Stimulated activated naive CD4-positive, alpha-beta T cell (primary cell): ENCODE measurements around the gene POLR2H.

Experiments
- DNase-seq, 6 experiments: peaks; one replicate each; lab custom pipeline; 2025; lab: John Stamatoyannopoulos, UW

POLR2H gene

GRCh38 chr3:184361532-184361931 lies at the start of gene POLR2H, which contains the start of gene CLCN2:
Gene POLR2H (plus strand): TSS chr3:184361710. CDS start chr3:184363493, 1,783 bp downstream.
Gene CLCN2 (minus strand): TSS chr3:184361605. CDS start chr3:184361479, 126 bp downstream.
- DNase-seq = peak in 5 of 6 experiments; percentile 22 to 64 (median 39)

DNA sequence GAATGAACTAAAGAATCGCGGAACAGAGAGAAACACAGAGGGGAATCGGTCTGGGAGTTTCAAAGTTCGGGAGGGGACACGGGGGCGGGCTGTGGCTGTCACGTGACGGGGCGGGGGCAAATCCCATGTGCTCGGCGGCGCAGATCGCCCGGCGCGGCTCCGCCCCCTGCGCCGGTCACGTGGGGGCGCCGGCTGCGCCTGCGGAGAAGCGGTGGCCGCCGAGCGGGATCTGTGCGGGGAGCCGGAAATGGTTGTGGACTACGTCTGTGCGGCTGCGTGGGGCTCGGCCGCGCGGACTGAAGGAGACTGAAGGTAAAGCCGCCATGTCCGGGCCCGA lies 47.2 kb upstream of the POLR2H start, which contains the start of gene EIF4G1:
Gene EIF4G1, plus strand, starts transcription at position 244 of the 337 bp plus-strand sequence. CDS start 1,191 bp downstream, outside the sequence.
- peak; percentile 86 to 90 (median 88) for DNase-seq

DNA sequence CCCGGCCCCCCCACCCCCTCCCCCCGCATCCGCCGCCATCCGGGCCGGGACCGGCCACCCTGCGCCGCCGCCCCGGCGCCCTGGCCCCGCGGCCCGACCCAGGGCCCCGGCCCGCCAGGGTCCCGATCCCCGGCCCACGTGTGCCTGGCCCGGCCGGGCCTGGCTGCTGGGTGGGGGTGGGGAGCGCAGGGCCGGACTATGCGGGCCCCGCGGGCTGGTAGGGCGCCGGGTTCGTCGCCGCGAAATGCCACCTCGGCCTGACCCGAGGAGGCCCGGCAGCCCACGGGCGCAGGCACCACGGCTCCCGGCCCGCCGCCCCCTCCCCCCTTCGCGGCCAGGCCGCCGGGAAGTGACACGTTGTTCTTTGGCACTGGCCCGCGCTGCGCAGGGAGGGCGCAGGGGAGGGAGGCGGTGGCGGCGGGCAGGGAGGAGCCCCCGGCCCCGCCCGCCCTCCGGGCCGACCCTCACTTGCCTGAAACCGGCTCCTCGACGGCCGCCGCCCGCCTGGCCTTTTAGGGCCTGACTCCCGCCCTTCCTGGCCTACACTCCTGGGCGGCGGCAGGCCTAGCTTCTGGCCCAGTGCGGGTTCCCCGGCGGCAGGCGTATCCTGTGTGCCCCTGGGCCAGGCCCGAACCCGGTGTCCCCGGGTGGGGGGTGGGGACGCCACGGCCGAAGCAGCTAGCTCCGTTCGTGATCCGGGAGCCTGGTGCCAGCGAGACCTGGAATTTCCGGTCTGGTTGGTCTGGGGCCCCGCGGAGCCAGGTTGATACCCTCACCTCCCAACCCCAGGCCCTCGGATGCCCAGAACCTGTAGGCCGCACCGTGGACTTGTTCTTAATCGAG lies 46.6 kb upstream of the POLR2H start:
- DNase-seq = peak; percentile 50 to 69 (median 64)

- peak in 2 of 6 experiments; percentile 36 to 48 for DNase-seq
Observed at GRCh38 chr3:184315543-184315867, 46.0 kb upstream of the POLR2H start.

- DNase-seq = peak in 2 of 6 experiments; percentile 9 to 28
Observed at GRCh38 chr3:184315871-184316661, 45.4 kb upstream of the POLR2H start.

DNA sequence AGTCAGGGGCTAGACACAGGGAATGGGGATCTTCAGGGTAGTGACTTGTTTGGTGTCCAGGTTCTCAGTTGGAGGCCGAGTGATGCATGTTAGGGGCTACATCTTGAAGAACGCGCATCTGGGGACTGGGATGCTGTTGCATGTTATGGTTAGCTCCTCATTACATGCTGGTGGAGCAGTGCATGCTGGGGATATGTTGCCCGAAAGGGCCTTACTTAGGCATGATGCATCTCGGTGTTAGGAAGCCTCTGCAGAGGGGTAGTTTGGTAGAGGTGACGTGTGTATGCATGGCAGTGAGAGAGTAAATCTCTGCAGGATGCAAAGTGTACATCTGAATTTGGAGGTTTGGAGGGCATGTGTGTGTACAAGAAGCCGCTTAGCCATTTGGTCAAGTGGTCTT lies 44.7 kb upstream of the POLR2H start:
- DNase-seq = no peak

DNA sequence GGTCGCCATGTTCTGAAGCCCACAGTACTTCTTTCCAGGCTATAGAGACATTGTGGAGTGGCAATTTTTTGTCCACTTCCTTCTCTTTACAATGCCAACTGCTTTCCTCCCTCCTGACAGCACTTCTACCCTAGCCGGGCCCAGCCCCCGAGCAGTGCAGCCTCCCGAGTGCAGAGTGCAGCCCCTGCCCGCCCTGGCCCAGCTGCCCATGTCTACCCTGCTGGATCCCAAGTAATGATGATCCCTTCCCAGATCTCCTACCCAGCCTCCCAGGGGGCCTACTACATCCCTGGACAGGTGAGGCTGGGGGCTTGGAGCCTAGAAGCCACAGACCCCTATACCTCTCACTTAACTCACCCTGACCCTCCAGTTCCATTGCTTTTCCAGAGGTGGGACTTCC lies 44.3 kb upstream of the POLR2H start:
- DNase-seq = no peak

DNA sequence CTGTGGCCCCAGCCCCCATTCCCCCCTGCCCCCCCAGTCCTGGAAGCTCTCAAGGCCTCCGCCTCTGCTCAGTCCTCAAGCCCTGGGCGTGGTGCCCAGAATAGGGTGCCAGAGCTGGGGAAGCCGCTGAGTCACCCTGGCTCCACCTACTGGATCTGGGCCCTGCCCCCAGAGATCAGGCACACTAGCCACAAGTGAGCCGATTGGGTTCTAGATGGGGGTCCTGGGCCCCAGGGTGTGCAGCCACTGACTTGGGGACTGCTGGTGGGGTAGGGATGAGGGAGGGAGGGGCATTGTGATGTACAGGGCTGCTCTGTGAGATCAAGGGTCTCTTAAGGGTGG lies 41.4 kb upstream of the POLR2H start:
- no peak for DNase-seq

- DNase-seq = no peak
Observed at GRCh38 chr3:184321666-184322065, 39.8 kb upstream of the POLR2H start.

GRCh38 chr3:184322731-184323487 lies 38.6 kb upstream of the POLR2H start:
- DNase-seq = no peak

GRCh38 chr3:184323696-184324095 lies 37.8 kb upstream of the POLR2H start:
- no peak for DNase-seq

DNA sequence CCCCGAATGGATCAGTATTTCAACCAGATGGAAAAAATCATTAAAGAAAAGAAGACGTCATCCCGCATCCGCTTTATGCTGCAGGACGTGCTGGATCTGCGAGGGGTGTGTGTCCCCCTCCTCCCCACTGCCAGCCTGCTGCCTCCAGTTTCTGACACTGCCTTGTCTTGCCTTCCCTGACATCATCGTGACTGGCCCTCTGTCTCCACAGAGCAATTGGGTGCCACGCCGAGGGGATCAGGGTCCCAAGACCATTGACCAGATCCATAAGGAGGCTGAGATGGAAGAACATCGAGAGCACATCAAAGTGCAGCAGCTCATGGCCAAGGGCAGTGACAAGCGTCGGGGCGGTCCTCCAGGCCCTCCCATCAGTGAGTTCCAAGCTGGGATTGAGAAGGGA lies 36.2 kb upstream of the POLR2H start:
- DNase-seq = no peak

GRCh38 chr3:184325715-184326369 lies 35.7 kb upstream of the POLR2H start:
- no peak for DNase-seq

DNA sequence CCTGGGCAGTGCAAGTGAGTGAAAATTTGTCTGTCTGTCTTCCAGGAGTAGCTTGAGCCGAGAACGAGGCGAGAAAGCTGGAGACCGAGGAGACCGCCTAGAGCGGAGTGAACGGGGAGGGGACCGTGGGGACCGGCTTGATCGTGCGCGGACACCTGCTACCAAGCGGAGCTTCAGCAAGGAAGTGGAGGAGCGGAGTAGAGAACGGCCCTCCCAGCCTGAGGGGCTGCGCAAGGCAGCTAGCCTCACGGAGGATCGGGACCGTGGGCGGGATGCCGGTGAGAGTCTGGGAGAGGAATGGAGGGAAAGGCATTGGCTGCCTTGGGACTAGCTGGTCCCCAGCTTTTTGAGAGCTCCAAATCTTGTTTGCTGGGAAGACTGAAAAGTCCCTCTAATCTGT lies 34.3 kb upstream of the POLR2H start:
- DNase-seq = no peak

DNA sequence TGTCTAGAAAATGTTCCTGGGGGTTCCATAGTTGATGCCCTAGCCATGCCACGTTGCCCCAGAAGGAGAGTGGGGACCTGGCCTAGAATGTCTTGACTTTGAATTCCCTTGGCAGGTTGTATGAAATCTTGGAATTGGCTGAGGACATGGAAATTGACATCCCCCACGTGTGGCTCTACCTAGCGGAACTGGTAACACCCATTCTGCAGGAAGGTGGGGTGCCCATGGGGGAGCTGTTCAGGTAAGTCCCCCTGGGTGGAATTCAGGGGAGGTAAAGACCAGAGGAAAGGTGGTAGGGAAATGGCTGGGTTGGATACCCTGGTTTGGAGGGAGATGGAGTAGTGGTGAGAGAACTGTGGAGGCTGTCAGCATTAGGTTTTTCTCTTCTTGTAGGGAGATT lies 33.0 kb upstream of the POLR2H start:
- no peak for DNase-seq

GRCh38 chr3:184332370-184333090 lies 29.0 kb upstream of the POLR2H start:
- DNase-seq = no peak

DNA sequence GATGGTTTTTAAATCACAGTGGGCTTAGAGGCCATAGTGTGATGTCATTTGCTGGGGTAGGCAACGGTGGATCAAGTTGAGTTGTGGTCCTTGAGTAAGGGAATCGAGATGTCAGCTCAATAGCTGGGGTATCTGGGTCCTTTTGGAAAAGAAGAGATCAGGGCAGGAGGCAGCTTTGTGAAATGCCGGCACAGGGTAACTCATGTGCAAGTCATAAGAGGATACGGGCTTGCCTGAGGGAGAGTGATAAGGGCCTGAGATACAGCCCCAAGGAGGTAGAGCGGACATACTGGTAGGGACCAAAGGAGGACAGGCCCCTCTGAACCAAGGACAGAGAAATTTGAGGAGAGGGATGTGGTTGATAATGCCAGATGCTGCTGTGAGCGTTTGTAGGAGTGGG lies 28.3 kb upstream of the POLR2H start:
- DNase-seq = no peak

- DNase-seq = no peak
Observed at GRCh38 chr3:184333700-184334099, 27.8 kb upstream of the POLR2H start.

DNA sequence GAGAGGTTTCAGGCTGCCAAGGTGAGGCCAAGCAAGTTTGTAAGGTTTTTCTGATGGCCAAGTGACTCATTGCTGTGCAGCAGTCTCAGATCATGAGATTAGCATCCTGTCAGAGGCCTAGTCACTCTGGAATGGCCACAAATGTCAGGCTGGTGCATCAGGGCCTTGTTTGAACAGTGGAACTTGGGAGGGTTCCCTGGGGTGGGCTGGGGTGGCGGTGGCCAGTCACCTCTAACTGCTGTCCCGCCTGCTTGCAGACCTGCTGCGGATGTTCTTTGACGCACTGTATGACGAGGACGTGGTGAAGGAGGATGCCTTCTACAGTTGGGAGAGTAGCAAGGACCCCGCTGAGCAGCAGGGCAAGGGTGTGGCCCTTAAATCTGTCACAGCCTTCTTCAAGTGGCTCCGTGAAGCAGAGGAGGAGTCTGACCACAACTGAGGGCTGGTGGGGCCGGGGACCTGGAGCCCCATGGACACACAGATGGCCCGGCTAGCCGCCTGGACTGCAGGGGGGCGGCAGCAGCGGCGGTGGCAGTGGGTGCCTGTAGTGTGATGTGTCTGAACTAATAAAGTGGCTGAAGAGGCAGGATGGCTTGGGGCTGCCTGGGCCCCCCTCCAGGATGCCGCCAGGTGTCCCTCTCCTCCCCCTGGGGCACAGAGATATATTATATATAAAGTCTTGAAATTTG lies 26.9 kb upstream of the POLR2H start:
- DNase-seq = peak in 2 of 6 experiments; percentile 13 to 29

GRCh38 chr3:184335291-184335660 lies 26.2 kb upstream of the POLR2H start:
- no peak for DNase-seq
